Esophagus squamous epithelium (tissue), 5 donors: Measurements from ENCODE around the gene ANKH. TPM values are rescaled to one million over a fixed set of nuclear protein-coding genes. Genes with fewer than 3 reads are reported as not detected.
A peak's percentile ranks its signal among the peaks of the same experiment; 100 is the strongest.

Source experiments
- DNase-seq: peaks from one replicate; lab custom pipeline; 2025; lab: John Stamatoyannopoulos, UW
- H3K27ac ChIP-seq, 4 donors: fragments of 200-600 bp; sonication (generic); one replicate each; pipeline ENCODE4 v1.5.1; 2016 to 2019; ENCODE audit warnings: mild to moderate bottlenecking in 1 of 4
- H3K27me3 ChIP-seq, 4 donors: fragments of 200-600 bp; sonication (generic); 1 replicate in 3 of 4; 2 replicates in 1 of 4; pipeline versions ENCODE4 v1.5.1 to v1.6.0; 2017 to 2021; ENCODE audit warnings: antibody characterized with exemption in 1 of 4
- H3K36me3 ChIP-seq, 3 donors: fragments of 200-600 bp; sonication (generic); one replicate each; pipeline ENCODE4 v1.5.1; 2016 to 2019
- H3K4me1 ChIP-seq, 3 donors: fragments of 200-600 bp; sonication (generic); one replicate each; pipeline ENCODE4 v1.5.1; 2017 to 2019
- H3K4me3 ChIP-seq, 4 donors: fragments of 200-600 bp; sonication (generic); 1 replicate in 3 of 4; 2 replicates in 1 of 4; pipeline ENCODE4 v1.5.1; 2016 to 2019; ENCODE audit warnings: mild to moderate bottlenecking in 2 of 4, moderate library complexity in 1 of 4
- H3K9me3 ChIP-seq, 3 donors: fragments of 200-600 bp; sonication (generic); one replicate each; pipeline ENCODE4 v1.5.1; 2016 to 2019
- POLR2A ChIP-seq, 4 donors: fragments of 450-650 bp; IDR thresholded peaks; one replicate each; pipeline ENCODE4 v1.6.1; 2017; ENCODE audit warnings: antibody characterized with exemption in 4 of 4, mild to moderate bottlenecking in 4 of 4, moderate library complexity in 3 of 4
- WGBS, 2 donors: methylation state at CpG; one replicate each; pipeline ENCODE4 v1.1.5; 2018; 5-methylcytosine and 5-hydroxymethylcytosine counted together
- intact Hi-C: fragments of 100-400 bp; cut with DNase I; formaldehyde crosslinking; loops from one replicate; pipeline ENCODE4 v1.15.0; 2022
- total RNA-seq, 4 donors: library from RNA; depleted of rRNA; stranded (reverse); fragments of >200 nt; gene quantifications; one replicate each; pipeline ENCODE4 v1.1.0, GENCODE V29; 2016
- TF ChIP-seq, protein P1 (sequence below), 6 experiments: fragments of 450-650 bp in 4 of 6; fragments of 200-600 bp in 2 of 6; sonication (generic) in 2 of 6; IDR thresholded peaks; one replicate each; pipeline ENCODE4 v1.5.1; 2016 to 2019; ENCODE audit warnings: antibody characterized with exemption in 6 of 6, mild to moderate bottlenecking in 4 of 6, moderate library complexity in 4 of 6
- donor health status: DM: yes; HTN: yes; CAD: no.

ANKH gene
- total RNA-seq, 4 donors from 2014 or later, result 10.0 to 38.0 (median 16.7) TPM

DNA sequence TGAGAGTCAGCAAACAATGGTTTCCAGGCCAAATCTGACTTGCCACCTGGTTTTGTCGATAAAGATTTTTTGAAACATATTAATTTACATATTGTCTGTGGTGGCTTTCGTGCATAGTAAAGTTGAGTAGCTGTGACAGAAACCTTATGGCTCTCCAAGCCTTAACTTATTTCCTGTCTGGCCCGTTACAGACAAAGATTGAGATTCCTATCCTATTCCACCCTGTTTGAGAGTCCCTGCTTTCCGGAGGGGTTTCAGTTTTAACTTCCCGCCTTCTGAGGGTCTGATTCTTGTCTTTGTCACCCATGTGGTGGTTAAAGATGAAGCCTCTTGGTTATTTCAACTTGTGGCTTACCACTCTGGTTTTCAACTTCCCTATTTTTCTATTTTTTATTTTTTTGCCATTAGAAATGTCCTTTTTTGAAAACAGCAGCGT, 195.7 kb downstream of the ANKH start:
- 53 to 55% methylated on average over 6 of the region's 6 CpGs for WGBS, 2 donors
- no peak for TF ChIP-seq POLR2A (IDR thresholded peaks at IDR 0.05)
- TF ChIP-seq, protein P1, sequence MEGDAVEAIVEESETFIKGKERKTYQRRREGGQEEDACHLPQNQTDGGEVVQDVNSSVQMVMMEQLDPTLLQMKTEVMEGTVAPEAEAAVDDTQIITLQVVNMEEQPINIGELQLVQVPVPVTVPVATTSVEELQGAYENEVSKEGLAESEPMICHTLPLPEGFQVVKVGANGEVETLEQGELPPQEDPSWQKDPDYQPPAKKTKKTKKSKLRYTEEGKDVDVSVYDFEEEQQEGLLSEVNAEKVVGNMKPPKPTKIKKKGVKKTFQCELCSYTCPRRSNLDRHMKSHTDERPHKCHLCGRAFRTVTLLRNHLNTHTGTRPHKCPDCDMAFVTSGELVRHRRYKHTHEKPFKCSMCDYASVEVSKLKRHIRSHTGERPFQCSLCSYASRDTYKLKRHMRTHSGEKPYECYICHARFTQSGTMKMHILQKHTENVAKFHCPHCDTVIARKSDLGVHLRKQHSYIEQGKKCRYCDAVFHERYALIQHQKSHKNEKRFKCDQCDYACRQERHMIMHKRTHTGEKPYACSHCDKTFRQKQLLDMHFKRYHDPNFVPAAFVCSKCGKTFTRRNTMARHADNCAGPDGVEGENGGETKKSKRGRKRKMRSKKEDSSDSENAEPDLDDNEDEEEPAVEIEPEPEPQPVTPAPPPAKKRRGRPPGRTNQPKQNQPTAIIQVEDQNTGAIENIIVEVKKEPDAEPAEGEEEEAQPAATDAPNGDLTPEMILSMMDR (IDR thresholded peaks at IDR 0.05), result no peak
- H3K9me3 ChIP-seq, result no peaks in the 10 kb centered on the region
- peaks cover 33 to 74% (median 39%) of the 10 kb centered on the region in 3 donors for H3K4me1 ChIP-seq
- H3K27me3 ChIP-seq, result no peaks in the 10 kb centered on the region
- H3K4me3 ChIP-seq, result no peak overlapping the region
- peak overlapping the region; percentile 56 to 74 (median 68) for H3K27ac ChIP-seq
- peaks cover 0 to 45% (median 0%) of the 10 kb centered on the region in 3 donors for H3K36me3 ChIP-seq
- no peak for DNase-seq
- intact Hi-C loops, result no loop called here

DNA sequence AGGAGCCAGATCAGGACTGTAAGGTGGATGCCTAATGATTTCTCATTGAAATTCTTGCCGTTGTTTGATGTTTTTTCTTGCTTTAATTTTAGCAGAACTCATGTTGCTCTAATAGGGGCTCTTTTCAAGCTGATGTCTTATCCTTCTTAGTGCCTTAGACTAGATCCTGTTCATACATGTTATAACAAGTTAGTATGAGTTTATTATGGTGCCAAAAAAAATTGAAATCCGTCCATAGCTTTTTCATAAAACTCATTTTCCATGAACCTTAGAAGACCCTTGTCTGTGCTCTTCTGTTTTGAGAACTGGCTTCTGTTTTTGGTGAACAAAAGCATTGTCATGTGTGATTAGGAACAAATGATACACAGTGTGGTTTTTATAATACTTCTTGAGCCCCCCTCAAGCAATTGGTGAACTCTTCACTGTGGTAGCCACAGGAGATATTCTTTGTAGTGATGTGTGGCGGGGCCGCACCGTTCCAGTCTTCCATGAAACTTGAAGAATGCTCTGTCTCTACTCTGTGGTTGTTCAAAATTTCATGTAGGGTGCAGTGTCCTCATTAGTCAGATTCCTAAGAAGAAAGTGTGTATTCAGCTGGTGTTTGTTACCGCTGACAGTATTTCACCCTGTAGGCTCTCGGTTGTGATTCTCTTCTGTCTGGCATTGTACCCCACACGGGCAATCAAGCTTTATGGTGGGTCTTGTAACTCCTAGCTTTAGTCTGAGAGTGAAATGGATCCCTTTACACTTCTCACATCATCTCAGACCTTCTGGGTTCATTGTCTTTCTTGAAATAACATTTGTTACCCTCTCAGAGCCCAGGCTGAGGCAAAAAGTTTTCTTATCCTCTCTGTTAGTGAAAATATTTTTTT, 196.4 kb downstream of the ANKH start:
- no peak for DNase-seq
- Histone ChIP-seq H3K27ac (peak overlapping the region; percentile 46 to 74 (median 64)), H3K27me3 (no peaks in the 10 kb centered on the region), H3K4me3 (no peak overlapping the region), H3K9me3 (no peaks in the 10 kb centered on the region), H3K4me1 (peaks cover 33 to 81% (median 44%) of the 10 kb centered on the region in 3 donors), H3K36me3 (peaks cover 0 to 39% (median 0%) of the 10 kb centered on the region in 3 donors)
- 47 to 65% methylated on average over 8 of the region's 8 CpGs for WGBS, 2 donors
- TF ChIP-seq, protein P1 (IDR thresholded peaks at IDR 0.05), result no peak
- TF ChIP-seq POLR2A (IDR thresholded peaks at IDR 0.05), result no peak
- intact Hi-C loops, result no loop called here

DNA sequence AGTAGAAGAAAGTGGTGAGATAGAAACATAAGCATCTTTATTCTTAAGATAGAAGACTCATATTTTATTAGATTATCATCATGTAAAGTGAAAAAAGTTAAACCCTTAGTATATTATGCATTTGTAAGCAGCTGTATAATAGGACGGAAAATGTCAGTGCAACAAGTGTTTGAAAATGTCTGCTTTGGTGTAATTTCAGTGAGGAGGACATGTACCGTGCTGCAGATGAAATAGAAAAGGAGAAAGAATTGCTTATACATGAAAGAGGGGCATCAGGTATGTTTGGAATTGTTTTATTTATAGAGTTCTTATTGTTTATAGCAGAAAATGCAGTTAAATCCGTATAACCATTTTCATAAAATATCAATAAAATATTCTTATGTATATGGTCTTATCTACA, 198.1 kb downstream of the ANKH start:
- peaks cover 40 to 99% (median 49%) of the 10 kb centered on the region in 3 donors for H3K4me1 ChIP-seq
- WGBS, 2 donors, result 85 to 90% methylated on average over 3 of the region's 3 CpGs
- no peak for TF ChIP-seq POLR2A (IDR thresholded peaks at IDR 0.05)
- TF ChIP-seq, protein P1 (IDR thresholded peaks at IDR 0.05), result no peak

DNA sequence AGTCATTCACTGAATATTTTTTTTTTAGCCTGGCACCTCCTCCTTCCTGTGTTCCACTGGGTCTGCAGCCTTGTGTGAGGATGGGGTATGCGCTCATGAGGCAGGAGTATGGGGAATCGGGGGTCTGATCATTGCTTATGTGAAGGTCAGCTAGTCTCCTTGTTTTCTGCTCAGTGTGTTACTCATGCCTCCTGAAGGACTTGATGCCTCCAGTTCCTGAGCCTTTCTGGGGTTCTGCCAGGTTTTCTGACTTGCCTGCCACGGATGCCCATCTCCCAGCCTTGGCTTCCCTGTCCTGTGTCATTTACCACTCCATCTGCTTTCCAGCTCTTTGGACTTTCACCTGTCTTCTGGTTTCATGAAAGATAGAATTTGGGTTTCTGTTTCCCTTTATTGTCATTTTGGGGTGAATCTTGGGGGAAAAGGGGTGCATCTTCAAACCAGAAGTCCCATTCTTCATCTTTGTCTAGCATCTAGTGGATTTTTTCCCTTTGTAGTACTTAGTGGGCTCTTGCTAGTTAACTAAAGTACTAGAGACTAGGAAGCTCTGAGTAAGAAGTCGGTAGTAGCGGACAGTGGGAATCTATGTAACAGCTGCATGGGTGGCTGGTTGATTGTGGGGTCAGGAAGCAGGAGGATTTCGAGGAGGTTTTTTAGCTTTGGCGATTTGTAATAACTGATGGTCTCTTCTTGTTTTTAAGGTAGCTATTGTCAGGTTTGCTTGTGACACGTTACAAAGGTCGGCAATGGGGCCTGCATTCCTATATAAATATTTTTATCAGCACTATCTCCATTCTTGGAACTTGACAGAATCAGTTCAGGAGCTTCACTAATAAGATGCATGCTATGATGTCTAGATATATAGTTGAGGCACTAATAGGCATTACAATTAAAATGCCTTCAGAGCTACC, 198.8 kb downstream of the ANKH start:
- H3K4me1 ChIP-seq, result peaks cover 40 to 100% (median 49%) of the 10 kb centered on the region in 3 donors

More for the DNA sequence above, 198.1 kb downstream of the ANKH start:
- no peak for DNase-seq
- H3K27me3 ChIP-seq, result no peaks in the 10 kb centered on the region
- intact Hi-C loops, result no loop called here
- H3K4me3 ChIP-seq, result no peak overlapping the region
- no peaks in the 10 kb centered on the region for H3K9me3 ChIP-seq
- peaks cover 0 to 24% (median 0%) of the 10 kb centered on the region in 3 donors for H3K36me3 ChIP-seq
- H3K27ac ChIP-seq, result no peak overlapping the region

More for the DNA sequence above, 198.8 kb downstream of the ANKH start:
- H3K27ac ChIP-seq, result no peak overlapping the region
- peaks cover 0 to 21% (median 0%) of the 10 kb centered on the region in 3 donors for H3K36me3 ChIP-seq
- WGBS, 2 donors, result 77 to 82% methylated on average over 9 of the region's 9 CpGs
- intact Hi-C loops, result no loop called here
- no peak for TF ChIP-seq POLR2A (IDR thresholded peaks at IDR 0.05)
- TF ChIP-seq, protein P1 (IDR thresholded peaks at IDR 0.05), result no peak
- no peak overlapping the region for H3K4me3 ChIP-seq
- H3K27me3 ChIP-seq, result no peaks in the 10 kb centered on the region
- H3K9me3 ChIP-seq, result no peaks in the 10 kb centered on the region
- no peak for DNase-seq
